Calu3 (cell line): ENCODE measurements around the gene GPC3. TPM values are rescaled to one million over a fixed set of nuclear protein-coding genes. Genes with fewer than 3 reads are reported as not detected.
"Not testable (repeated sequence)": the region's sequence is repeated elsewhere in the genome, so short reads cannot be mapped to it uniquely, and the experiment has no call there.

ENCODE experiments used
- BruUV-seq: library from RNA; stranded (reverse); fragments of 400-500 nt; replicated peaks from 2 replicates; lab custom pipeline; 2021; lab: Mats Ljungman, UMichigan
- CTCF ChIA-PET: fragments of 300-600 bp; sonication (Branson Sonifier 250); formaldehyde crosslinking; loops from one replicate; lab custom pipeline; 2022; ENCODE audit warnings: antibody characterized with exemption; lab: Charles Lee
- DNase-seq: peaks from one replicate; pipeline ENCODE4 v3.0.0; 2022
- H3K27ac Mint-ChIP-seq: one replicate; pipeline ENCODE4 v1.8.0; 2022; ENCODE audit warnings: mixed read lengths; ENCODE audit not compliant: unreplicated experiment
- H3K27me3 Mint-ChIP-seq: one replicate; pipeline ENCODE4 v1.8.0; 2022; ENCODE audit warnings: mixed read lengths; ENCODE audit not compliant: unreplicated experiment
- H3K36me3 Mint-ChIP-seq: one replicate; pipeline ENCODE4 v1.8.0; 2022; ENCODE audit warnings: mild to moderate bottlenecking, moderate library complexity, mixed read lengths; ENCODE audit not compliant: insufficient read depth, unreplicated experiment
- H3K4me1 Mint-ChIP-seq: one replicate; pipeline ENCODE4 v1.8.0; 2022; ENCODE audit warnings: mild to moderate bottlenecking, low read depth, mixed read lengths; ENCODE audit not compliant: unreplicated experiment
- H3K4me3 Mint-ChIP-seq: one replicate; pipeline ENCODE4 v1.8.0; 2022; ENCODE audit warnings: mild to moderate bottlenecking, low read depth, moderate library complexity, mixed read lengths; ENCODE audit not compliant: unreplicated experiment
- H3K9me3 Mint-ChIP-seq: one replicate; pipeline ENCODE4 v1.8.0; 2022; ENCODE audit warnings: low read depth, mixed read lengths; ENCODE audit not compliant: unreplicated experiment
- CTCF ChIP-seq: fragments of 200-600 bp; IDR thresholded peaks from one replicate; pipeline ENCODE4 v1.8.0; 2022; ENCODE audit warnings: antibody characterized with exemption; ENCODE audit not compliant: unreplicated experiment
- intact Hi-C: fragments of 100-400 bp; cut with micrococcal nuclease; formaldehyde crosslinking; loops from one replicate; pipeline ENCODE4 v1.10.0; 2022; ENCODE audit not compliant: unreplicated experiment
- total RNA-seq: library from RNA; stranded (reverse); gene quantifications from 2 replicates; pipeline ENCODE4 v1.2.3, GENCODE V29; 2022

The GPC3 gene
- total RNA-seq, 1 experiment from 2014 or later, result 2.3 TPM

GRCh38 chrX:133527825-133528224, 457.6 kb downstream of the GPC3 start:
- DNase-seq, result no peak
- H3K27me3 Mint-ChIP-seq, result no peaks in the 10 kb centered on the region
- H3K27ac Mint-ChIP-seq, result no peak overlapping the region
- H3K36me3 Mint-ChIP-seq, result no peaks in the 10 kb centered on the region
- TF ChIP-seq CTCF, result no peak
- H3K4me3 Mint-ChIP-seq, result no peak overlapping the region
- H3K9me3 Mint-ChIP-seq, result no peaks in the 10 kb centered on the region
- intact Hi-C loops, result no loop called here
- no TSS peak for BruUV-seq
- H3K4me1 Mint-ChIP-seq, result peaks cover 12% of the 10 kb centered on the region
- CTCF ChIA-PET, result no interaction called here

GRCh38 chrX:133527415-133527814, 458.0 kb downstream of the GPC3 start:
- H3K27me3 Mint-ChIP-seq, result no peaks in the 10 kb centered on the region
- no peak overlapping the region for H3K4me3 Mint-ChIP-seq
- no peaks in the 10 kb centered on the region for H3K36me3 Mint-ChIP-seq
- no peak for TF ChIP-seq CTCF
- intact Hi-C loops, result no loop called here
- no peaks in the 10 kb centered on the region for H3K9me3 Mint-ChIP-seq
- DNase-seq, result no peak
- H3K4me1 Mint-ChIP-seq, result peaks cover 12% of the 10 kb centered on the region
- CTCF ChIA-PET, result no interaction called here
- BruUV-seq, result no TSS peak
- no peak overlapping the region for H3K27ac Mint-ChIP-seq

GRCh38 chrX:133526773-133527172, 458.6 kb downstream of the GPC3 start:
- BruUV-seq, intact Hi-C loops, H3K4me3 Mint-ChIP-seq, H3K36me3 Mint-ChIP-seq, CTCF ChIA-PET, DNase-seq, H3K27me3 Mint-ChIP-seq, H3K27ac Mint-ChIP-seq, H3K9me3 Mint-ChIP-seq: not testable (repeated sequence)
- peaks cover 12% of the 10 kb centered on the region for H3K4me1 Mint-ChIP-seq

GRCh38 chrX:133523526-133523925, 461.9 kb downstream of the GPC3 start:
- DNase-seq, result no peak
- no peaks in the 10 kb centered on the region for H3K36me3 Mint-ChIP-seq
- no peak overlapping the region for H3K27ac Mint-ChIP-seq
- no peak for TF ChIP-seq CTCF
- no peaks in the 10 kb centered on the region for H3K9me3 Mint-ChIP-seq
- H3K4me1 Mint-ChIP-seq, result peaks cover 12% of the 10 kb centered on the region
- intact Hi-C loops, result no loop called here
- no TSS peak for BruUV-seq
- CTCF ChIA-PET, result no interaction called here
- no peaks in the 10 kb centered on the region for H3K27me3 Mint-ChIP-seq
- no peak overlapping the region for H3K4me3 Mint-ChIP-seq

- intact Hi-C loops, result no loop called here
- no TSS peak for BruUV-seq
- CTCF ChIA-PET, result no interaction called here
These were observed 462.3 kb downstream of the GPC3 start for GRCh38 chrX:133523081-133523487.

More at GRCh38 chrX:133523081-133523487, 462.3 kb downstream of the GPC3 start:
- Mint-ChIP-seq H3K27ac (no peak overlapping the region), H3K27me3 (no peaks in the 10 kb centered on the region), H3K4me1 (peaks cover 11% of the 10 kb centered on the region), H3K36me3 (no peaks in the 10 kb centered on the region), H3K9me3 (no peaks in the 10 kb centered on the region), H3K4me3 (no peak overlapping the region)
- no peak for DNase-seq
- no peak for TF ChIP-seq CTCF
